Measurements from ENCODE around the gene ZNF804B. TPM values are rescaled to one million over a fixed set of nuclear protein-coding genes. Genes with fewer than 3 reads are reported as not detected.

ZNF804B gene
- total and polyA plus RNA-seq, 2 of the 4 experiments (the other 2 are of a cell fraction), result not detected

DNA sequence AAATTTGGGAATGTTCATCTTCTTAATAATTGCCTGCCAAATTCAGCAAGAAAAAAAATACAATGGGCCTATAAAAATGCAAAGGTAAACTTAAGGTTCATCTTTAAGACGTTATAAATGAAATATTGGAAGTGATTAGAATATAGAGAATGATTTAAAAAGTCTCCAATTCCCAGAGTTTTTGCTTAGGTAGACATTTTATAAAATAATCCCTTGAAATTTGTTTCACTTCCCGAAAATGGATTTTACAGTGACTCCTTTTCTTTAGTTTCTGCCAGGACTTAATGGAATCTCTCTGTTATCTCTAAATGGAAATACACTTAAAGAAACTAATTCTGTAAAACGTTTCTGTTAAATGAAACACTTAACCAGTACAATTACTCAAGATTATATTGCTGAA is 580.2 kb downstream of the ZNF804B start:
- Histone ChIP-seq H3K4me1 (ENCODE audit: control insufficient read depth, insufficient read depth, low read length) (no peaks in the 10 kb centered on the region), H3K79me1 (ENCODE audit: low read depth in 1 of 2, low read length in 2 of 2) (no peaks in the 10 kb centered on the region), H2BK5ac (ENCODE audit: low read depth, low read length, poor library complexity, severe bottlenecking) (no peak overlapping the region), H3K4me3 (ENCODE audit: insufficient read depth, low read depth, low read length) (no peak overlapping the region), H2AK9ac (replicated peaks; ENCODE audit: low read depth, low read length, poor library complexity) (no peak overlapping the region), H3K23ac (ENCODE audit: low read depth, low read length) (no peak overlapping the region), H3K9me1 (ENCODE audit: insufficient read depth, low read length) (no peaks in the 10 kb centered on the region), H3K4me2 (ENCODE audit: low read depth, low read length) (no peak overlapping the region), H4K20me1 (ENCODE audit: insufficient read depth, low read length) (no peaks in the 10 kb centered on the region), H2AFZ (replicated peaks; ENCODE audit: low read length, poor library complexity) (no peak overlapping the region), H2BK20ac (ENCODE audit: low read depth, low read length) (no peak overlapping the region), H4K8ac (ENCODE audit: low read depth in 2 of 2, low read length in 2 of 2) (no peak overlapping the region), H2BK15ac (ENCODE audit: low read depth, low read length) (no peak overlapping the region), H3K14ac (replicated peaks; ENCODE audit: low read depth, low read length) (no peak overlapping the region), H4K5ac (ENCODE audit: low read depth, low read length) (no peak overlapping the region), H3K9me3 (ENCODE audit: control insufficient read depth, insufficient read depth, low read length) (peaks cover 5% of the 10 kb centered on the region), H2BK120ac (ENCODE audit: low read depth, low read length) (no peak overlapping the region), H3K18ac (ENCODE audit: low read depth, low read length) (no peak overlapping the region), H3K56ac (ENCODE audit: extremely low read depth, insufficient read depth, low read length) (no peak overlapping the region), H3K9ac (ENCODE audit: low read depth, low read length) (no peak overlapping the region), H4K91ac (ENCODE audit: insufficient read depth, low read depth, low read length) (no peak overlapping the region), H3K4ac (ENCODE audit: low read depth, low read length) (no peak overlapping the region), H3K27ac (ENCODE audit: insufficient read depth, low read length) (no peak overlapping the region), H3K36me3 (ENCODE audit: control insufficient read depth, insufficient read depth, low read length) (no peaks in the 10 kb centered on the region), H3K27me3 (ENCODE audit: control insufficient read depth, insufficient read depth, low read length) (no peaks in the 10 kb centered on the region), H2AK5ac (ENCODE audit: low read depth, low read length) (no peak overlapping the region)
- no TSS peak for BruUV-seq (replicated peaks)
- ATAC-seq (ENCODE audit: low read depth), result no peak
- intact Hi-C loops (cut with micrococcal nuclease) (no loop called here), in situ Hi-C loops (cut with MboI; ENCODE audit: low sequenced_read_pairs) (no loop called here), dilution Hi-C loops (cut with HindIII; ENCODE audit: low sequenced_read_pairs, unreplicated experiment) (no loop called here)
- TF ChIP-seq MAFK (IDR thresholded peaks at IDR 0.05; ENCODE audit: low read depth, low read length), result peak; percentile 69
- no peak for TF ChIP-seq RFX5 (IDR thresholded peaks at IDR 0.05; ENCODE audit: low read depth, low read length)
- no peak for DNase-seq
- WGBS, 2 experiments (ENCODE audit: extremely low coverage in 2 of 2, insufficient read length in 1 of 2), result no CpG with 5 or more reads among the region's 3 CpGs
- ChIA-PET POLR2A (ENCODE audit: unreplicated experiment) (no interaction called here), CTCF (no interaction called here)
